Hepatocyte (in vitro differentiated cells): ENCODE measurements around the gene PDLIM5.
"Not testable (repeated sequence)": the region's sequence is repeated elsewhere in the genome, so short reads cannot be mapped to it uniquely, and the experiment has no call there.

Source experiments
- CTCF ChIP-seq: fragments of 200-600 bp; sonication (generic); IDR thresholded peaks from 2 replicates; pipeline ENCODE4 v1.5.1; 2016; ENCODE audit warnings: antibody characterized with exemption, mild to moderate bottlenecking; ENCODE audit not compliant: poor library complexity
- EZH2 ChIP-seq: fragments of 200-600 bp; sonication (generic); IDR thresholded peaks from 2 replicates; pipeline ENCODE4 v1.6.1; 2016; ENCODE audit warnings: antibody characterized with exemption, mild to moderate bottlenecking, borderline replicate concordance

- not testable (repeated sequence) for TF ChIP-seq CTCF, EZH2
These were observed 213.3 kb downstream of the PDLIM5 start for GRCh38 chr4:94665021-94665420.
